ENCODE results near the gene MEI1. TPM values are rescaled to one million over a fixed set of nuclear protein-coding genes. Genes with fewer than 3 reads are reported as not detected.
"Not testable (repeated sequence)": the region's sequence is repeated elsewhere in the genome, so short reads cannot be mapped to it uniquely, and the experiment has no call there.

Gene MEI1
- total RNA-seq, 1 experiment from 2014 or later = 0.63 TPM

GRCh38 chr22:41821471-41822316, 122.4 kb downstream of the MEI1 start:
- DNase-seq (ENCODE audit: low read depth) = no peak

- DNase-seq (ENCODE audit: low read depth) = peak; percentile 65
Measured at GRCh38 chr22:41822317-41823057, 123.2 kb downstream of the MEI1 start.

GRCh38 chr22:41823797-41824196, 124.5 kb downstream of the MEI1 start:
- DNase-seq (ENCODE audit: low read depth) = no peak

- peak; percentile 28 for DNase-seq (ENCODE audit: low read depth)
Measured at GRCh38 chr22:41825376-41825775, 126.1 kb downstream of the MEI1 start.

GRCh38 chr22:41826021-41826420, 126.7 kb downstream of the MEI1 start:
- DNase-seq (ENCODE audit: low read depth) = no peak

- DNase-seq (ENCODE audit: low read depth) = no peak
Measured at GRCh38 chr22:41826430-41827383, 127.4 kb downstream of the MEI1 start.

GRCh38 chr22:41827671-41828070, 128.4 kb downstream of the MEI1 start:
- no peak for DNase-seq (ENCODE audit: low read depth)

GRCh38 chr22:41828516-41828915, 129.2 kb downstream of the MEI1 start:
- no peak for DNase-seq (ENCODE audit: low read depth)

- no peak for DNase-seq (ENCODE audit: low read depth)
Measured at GRCh38 chr22:41830174-41830573, 130.9 kb downstream of the MEI1 start.

GRCh38 chr22:41831383-41831782, 132.1 kb downstream of the MEI1 start:
- DNase-seq (ENCODE audit: low read depth) = no peak

GRCh38 chr22:41831828-41832552, 132.7 kb downstream of the MEI1 start:
- DNase-seq (ENCODE audit: low read depth) = no peak

- DNase-seq (ENCODE audit: low read depth) = peak; percentile 100
Measured at GRCh38 chr22:41832553-41833368, 133.5 kb downstream of the MEI1 start, which contains the start of gene SREBF2. Gene SREBF2 (plus strand): TSS chr22:41833105. CDS start chr22:41833271, 166 bp downstream.

GRCh38 chr22:41833369-41834004, 134.2 kb downstream of the MEI1 start:
- DNase-seq (ENCODE audit: low read depth) = peak; percentile 38

- DNase-seq (ENCODE audit: low read depth) = no peak
Measured at GRCh38 chr22:41834005-41834944, 135.0 kb downstream of the MEI1 start.

GRCh38 chr22:41835462-41835861, 136.2 kb downstream of the MEI1 start:
- DNase-seq (ENCODE audit: low read depth) = not testable (repeated sequence)

GRCh38 chr22:41836551-41836950, 137.2 kb downstream of the MEI1 start:
- DNase-seq (ENCODE audit: low read depth) = no peak

GRCh38 chr22:41838842-41839618, 139.7 kb downstream of the MEI1 start:
- no peak for DNase-seq (ENCODE audit: low read depth)

- DNase-seq (ENCODE audit: low read depth) = no peak
Measured at GRCh38 chr22:41840216-41840615, 140.9 kb downstream of the MEI1 start.

Data from Daoy (cell line).